Heart left ventricle (tissue), 13 donors: ENCODE results near the gene PTX4.

Source experiments
- CTCF ChIP-seq, 12 donors: fragments of 200-600 bp; sonication (generic) in 4 of 12; IDR thresholded peaks; one replicate each; pipeline versions ENCODE4 v1.5.0 to v1.8.0; 2018 to 2022; ENCODE audit warnings: antibody characterized with exemption in 12 of 12, mild to moderate bottlenecking in 5 of 12
- POLR2A ChIP-seq, 2 donors: fragments of 450-650 bp; IDR thresholded peaks; one replicate each; pipeline ENCODE4 v1.6.1; 2017; ENCODE audit warnings: antibody characterized with exemption in 2 of 2, mild to moderate bottlenecking in 2 of 2, moderate library complexity in 2 of 2
- donor health status: ischemic (EF 13 %, LVEDD 7.1; RV severe dilation, severe dysfunction).
- donor health status: DM: no; HTN: yes; CAD: no.
- donor health status: DM: no; HTN: no; CAD: no.
- donor health status: ischemic (EF 25% LVEDD 6.9; RV normal size, moderate dysfunction).
- donor health status: ischemic (EF 25% LVEDD 5.7; RV mildly dilated, moderate dysfunction).
- donor health status: ischemic (EF 35%, LVEDD 5.7; RV mildly dilated, moderate dysfunction).
- donor health status: nonischemic (EF 11% LVEDD 7.7; RV severe dilation, severe dysfunction).
- donor health status: DM: yes; HTN: yes; CAD: no.
- donor health status: PGD.
- donor health status: ischemic (EF 29% LVEDD 5.4; RV normal size, mild dysfunction).
- donor health status: nonischemic (EF 23%, LVEDD 6.1; RV moderate dilation, normal function).

DNA sequence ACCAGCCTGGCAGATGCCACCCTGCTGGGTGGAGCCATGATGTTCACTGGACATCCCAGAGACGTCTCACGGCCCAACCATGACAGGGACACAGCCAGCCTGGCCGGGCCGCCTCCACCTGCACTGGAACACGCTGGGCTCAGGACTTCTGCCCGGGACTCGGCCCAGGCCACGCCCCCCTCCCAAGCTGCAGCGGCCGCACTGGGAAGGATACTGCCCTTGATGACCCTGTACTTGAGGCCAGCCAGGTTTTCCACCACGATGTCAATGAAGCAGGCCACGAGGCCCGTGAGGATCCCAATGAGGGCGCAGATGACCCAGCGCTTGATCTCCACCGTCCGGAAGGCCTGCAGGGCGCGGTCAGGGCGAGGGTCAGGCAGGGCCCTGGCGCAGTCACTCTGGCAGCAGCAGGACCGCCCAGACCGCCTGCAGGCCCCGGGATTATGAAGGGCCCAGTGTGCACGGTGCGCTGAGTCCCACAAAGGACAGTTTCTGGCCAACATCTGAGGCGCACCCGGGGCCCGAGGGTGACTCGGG, 28.1 kb downstream of the PTX4 start:
- TF ChIP-seq CTCF (IDR thresholded peaks at IDR 0.05): no peak
- TF ChIP-seq POLR2A (IDR thresholded peaks at IDR 0.05): no peak
